Measurements from ENCODE around the gene HYAL1.

Gene HYAL1

GRCh38 chr3:50333744-50334328, 30.5 kb upstream of the HYAL1 start:
- Histone ChIP-seq H3K9me3 (ENCODE audit: control insufficient read depth in 2 of 2, low read length in 2 of 2) (no peaks in the 10 kb centered on the region), H3K36me3 (ENCODE audit: control insufficient read depth in 2 of 2, insufficient read depth in 2 of 2, low read length in 2 of 2) (peaks cover 30 to 32% of the 10 kb centered on the region in 2 donors), H3K27ac (ENCODE audit: low read length) (peak overlapping the region; percentile 64), H3K4me3 (ENCODE audit: low read length in 2 of 2) (peak overlapping the region in 1 of 2 donors; percentile 35), H3K9ac (ENCODE audit: low read length in 2 of 2) (peak overlapping the region; percentile 29 to 42), H3K27me3 (ENCODE audit: control insufficient read depth in 1 of 2, insufficient read depth in 2 of 2, low read length in 2 of 2) (no peaks in the 10 kb centered on the region), H3K4me1 (ENCODE audit: control insufficient read depth, insufficient read depth, low read length) (peaks cover 45% of the 10 kb centered on the region)

- Histone ChIP-seq H3K27me3 (ENCODE audit: control insufficient read depth in 1 of 2, insufficient read depth in 2 of 2, low read length in 2 of 2) (no peaks in the 10 kb centered on the region), H3K4me1 (ENCODE audit: control insufficient read depth, insufficient read depth, low read length) (peaks cover 45% of the 10 kb centered on the region), H3K9ac (ENCODE audit: low read length in 2 of 2) (no peak overlapping the region), H3K4me3 (ENCODE audit: low read length in 2 of 2) (no peak overlapping the region), H3K9me3 (ENCODE audit: control insufficient read depth in 2 of 2, low read length in 2 of 2) (no peaks in the 10 kb centered on the region), H3K36me3 (ENCODE audit: control insufficient read depth in 2 of 2, insufficient read depth in 2 of 2, low read length in 2 of 2) (peaks cover 30 to 32% of the 10 kb centered on the region in 2 donors), H3K27ac (ENCODE audit: low read length) (no peak overlapping the region)
Observed at GRCh38 chr3:50331364-50331907, 28.1 kb upstream of the HYAL1 start.

- H3K4me1 ChIP-seq (ENCODE audit: control insufficient read depth, insufficient read depth, low read length), result peaks cover 34% of the 10 kb centered on the region
- H3K9ac ChIP-seq (ENCODE audit: low read length in 2 of 2), result no peak overlapping the region
- H3K27me3 ChIP-seq (ENCODE audit: control insufficient read depth in 1 of 2, insufficient read depth in 2 of 2, low read length in 2 of 2), result no peaks in the 10 kb centered on the region
- no peak overlapping the region for H3K27ac ChIP-seq (ENCODE audit: low read length)
- H3K4me3 ChIP-seq (ENCODE audit: low read length in 2 of 2), result no peak overlapping the region
- H3K9me3 ChIP-seq (ENCODE audit: control insufficient read depth in 2 of 2, low read length in 2 of 2), result no peaks in the 10 kb centered on the region
- peaks cover 39 to 41% of the 10 kb centered on the region in 2 donors for H3K36me3 ChIP-seq (ENCODE audit: control insufficient read depth in 2 of 2, insufficient read depth in 2 of 2, low read length in 2 of 2)
Observed at GRCh38 chr3:50330330-50330729, 27.0 kb upstream of the HYAL1 start.

- Histone ChIP-seq H3K27ac (ENCODE audit: low read length) (peak within 1 kb of the TSS; percentile 81), H3K36me3 (ENCODE audit: control insufficient read depth in 2 of 2, insufficient read depth in 2 of 2, low read length in 2 of 2) (peaks cover 36 to 38% of the 10 kb centered on the region in 2 donors), H3K9ac (ENCODE audit: low read length in 2 of 2) (peak within 1 kb of the TSS; percentile 90 to 93), H3K27me3 (ENCODE audit: control insufficient read depth in 1 of 2, insufficient read depth in 2 of 2, low read length in 2 of 2) (no peaks in the 10 kb centered on the region), H3K9me3 (ENCODE audit: control insufficient read depth in 2 of 2, low read length in 2 of 2) (no peaks in the 10 kb centered on the region), H3K4me1 (ENCODE audit: control insufficient read depth, insufficient read depth, low read length) (peaks cover 29% of the 10 kb centered on the region), H3K4me3 (ENCODE audit: low read length in 2 of 2) (peak within 1 kb of the TSS; percentile 90 to 92)
Observed at GRCh38 chr3:50327943-50328691, 24.7 kb upstream of the HYAL1 start, which contains the start of gene TUSC2. Gene TUSC2 (minus strand): TSS chr3:50328223. CDS start chr3:50328099, 124 bp downstream.

GRCh38 chr3:50327129-50327528, 23.8 kb upstream of the HYAL1 start:
- Histone ChIP-seq H3K4me3 (ENCODE audit: low read length in 2 of 2) (peak overlapping the region; percentile 90 to 92), H3K4me1 (ENCODE audit: control insufficient read depth, insufficient read depth, low read length) (peaks cover 36% of the 10 kb centered on the region), H3K36me3 (ENCODE audit: control insufficient read depth in 2 of 2, insufficient read depth in 2 of 2, low read length in 2 of 2) (peaks cover 34 to 36% of the 10 kb centered on the region in 2 donors), H3K27ac (ENCODE audit: low read length) (peak overlapping the region; percentile 81), H3K27me3 (ENCODE audit: control insufficient read depth in 1 of 2, insufficient read depth in 2 of 2, low read length in 2 of 2) (no peaks in the 10 kb centered on the region), H3K9me3 (ENCODE audit: control insufficient read depth in 2 of 2, low read length in 2 of 2) (no peaks in the 10 kb centered on the region), H3K9ac (ENCODE audit: low read length in 2 of 2) (peak overlapping the region; percentile 90 to 93)

- Histone ChIP-seq H3K4me1 (ENCODE audit: control insufficient read depth, insufficient read depth, low read length) (peaks cover 38% of the 10 kb centered on the region), H3K36me3 (ENCODE audit: control insufficient read depth in 2 of 2, insufficient read depth in 2 of 2, low read length in 2 of 2) (peaks cover 25 to 28% of the 10 kb centered on the region in 2 donors), H3K4me3 (ENCODE audit: low read length in 2 of 2) (no peak overlapping the region), H3K27ac (ENCODE audit: low read length) (no peak overlapping the region), H3K9me3 (ENCODE audit: control insufficient read depth in 2 of 2, low read length in 2 of 2) (no peaks in the 10 kb centered on the region), H3K27me3 (ENCODE audit: control insufficient read depth in 1 of 2, insufficient read depth in 2 of 2, low read length in 2 of 2) (no peaks in the 10 kb centered on the region), H3K9ac (ENCODE audit: low read length in 2 of 2) (no peak overlapping the region)
Observed at GRCh38 chr3:50326182-50326541, 22.8 kb upstream of the HYAL1 start.

- H3K9ac ChIP-seq (ENCODE audit: low read length in 2 of 2), result no peak overlapping the region
Observed at GRCh38 chr3:50325497-50326181, 22.3 kb upstream of the HYAL1 start.

GRCh38 chr3:50325113-50325480, 21.7 kb upstream of the HYAL1 start:
- no peak overlapping the region for H3K9ac ChIP-seq (ENCODE audit: low read length in 2 of 2)
- H3K9me3 ChIP-seq (ENCODE audit: control insufficient read depth in 2 of 2, low read length in 2 of 2), result no peaks in the 10 kb centered on the region
- H3K36me3 ChIP-seq (ENCODE audit: control insufficient read depth in 2 of 2, insufficient read depth in 2 of 2, low read length in 2 of 2), result peaks cover 14 to 18% of the 10 kb centered on the region in 2 donors
- H3K27ac ChIP-seq (ENCODE audit: low read length), result no peak overlapping the region
- no peaks in the 10 kb centered on the region for H3K27me3 ChIP-seq (ENCODE audit: control insufficient read depth in 1 of 2, insufficient read depth in 2 of 2, low read length in 2 of 2)
- H3K4me3 ChIP-seq (ENCODE audit: low read length in 2 of 2), result no peak overlapping the region
- peaks cover 44% of the 10 kb centered on the region for H3K4me1 ChIP-seq (ENCODE audit: control insufficient read depth, insufficient read depth, low read length)

More at GRCh38 chr3:50325497-50326181, 22.3 kb upstream of the HYAL1 start:
- H3K27ac ChIP-seq (ENCODE audit: low read length), result no peak overlapping the region
- H3K36me3 ChIP-seq (ENCODE audit: control insufficient read depth in 2 of 2, insufficient read depth in 2 of 2, low read length in 2 of 2), result peaks cover 20 to 23% of the 10 kb centered on the region in 2 donors
- H3K4me1 ChIP-seq (ENCODE audit: control insufficient read depth, insufficient read depth, low read length), result peaks cover 39% of the 10 kb centered on the region
- H3K9me3 ChIP-seq (ENCODE audit: control insufficient read depth in 2 of 2, low read length in 2 of 2), result no peaks in the 10 kb centered on the region
- H3K27me3 ChIP-seq (ENCODE audit: control insufficient read depth in 1 of 2, insufficient read depth in 2 of 2, low read length in 2 of 2), result no peaks in the 10 kb centered on the region
- no peak overlapping the region for H3K4me3 ChIP-seq (ENCODE audit: low read length in 2 of 2)

GRCh38 chr3:50324351-50325112, 21.2 kb upstream of the HYAL1 start:
- H3K4me1 ChIP-seq (ENCODE audit: control insufficient read depth, insufficient read depth, low read length), result peaks cover 50% of the 10 kb centered on the region
- peak overlapping the region in 1 of 2 donors; percentile 29 for H3K9ac ChIP-seq (ENCODE audit: low read length in 2 of 2)
- no peak overlapping the region for H3K4me3 ChIP-seq (ENCODE audit: low read length in 2 of 2)
- no peaks in the 10 kb centered on the region for H3K9me3 ChIP-seq (ENCODE audit: control insufficient read depth in 2 of 2, low read length in 2 of 2)
- H3K36me3 ChIP-seq (ENCODE audit: control insufficient read depth in 2 of 2, insufficient read depth in 2 of 2, low read length in 2 of 2), result peaks cover 12% of the 10 kb centered on the region in 2 donors
- H3K27me3 ChIP-seq (ENCODE audit: control insufficient read depth in 1 of 2, insufficient read depth in 2 of 2, low read length in 2 of 2), result no peaks in the 10 kb centered on the region
- peak overlapping the region; percentile 94 for H3K27ac ChIP-seq (ENCODE audit: low read length)

GRCh38 chr3:50323614-50324199, 20.3 kb upstream of the HYAL1 start:
- Histone ChIP-seq H3K4me3 (ENCODE audit: low read length in 2 of 2) (peak overlapping the region in 1 of 2 donors; percentile 8), H3K36me3 (ENCODE audit: control insufficient read depth in 2 of 2, insufficient read depth in 2 of 2, low read length in 2 of 2) (peaks cover 10 to 15% of the 10 kb centered on the region in 2 donors), H3K4me1 (ENCODE audit: control insufficient read depth, insufficient read depth, low read length) (peaks cover 56% of the 10 kb centered on the region), H3K9me3 (ENCODE audit: control insufficient read depth in 2 of 2, low read length in 2 of 2) (no peaks in the 10 kb centered on the region), H3K9ac (ENCODE audit: low read length in 2 of 2) (no peak overlapping the region), H3K27ac (ENCODE audit: low read length) (peak overlapping the region; percentile 94), H3K27me3 (ENCODE audit: control insufficient read depth in 1 of 2, insufficient read depth in 2 of 2, low read length in 2 of 2) (no peaks in the 10 kb centered on the region)

All from stomach smooth muscle (tissue), 2 donors.